Stomach (tissue), 9 donors: Measurements from ENCODE around the gene TNRC6B. TPM values are rescaled to one million over a fixed set of nuclear protein-coding genes. Genes with fewer than 3 reads are reported as not detected.

Experiments
- DNase-seq, 2 donors: peaks; one replicate each; pipeline versions ENCODE4 v3.0.0 to v3.0.0-alpha.2; 2013 to 2019
- H3K27ac ChIP-seq, 5 donors: fragments of 200-600 bp in 4 of 5; sonication (generic) in 4 of 5; one replicate each; pipeline ENCODE4 v1.5.1; 2013 to 2019; ENCODE audit warnings: mild to moderate bottlenecking in 1 of 5, moderate library complexity in 1 of 5
- H3K27me3 ChIP-seq, 3 donors: fragments of 200-600 bp; sonication (generic); one replicate each; pipeline ENCODE4 v1.5.1; 2017 to 2019; ENCODE audit warnings: mixed run types in 1 of 3
- H3K36me3 ChIP-seq, 4 donors: fragments of 200-600 bp; sonication (generic); 1 replicate in 3 of 4; 2 replicates in 1 of 4; pipeline ENCODE4 v1.5.1; 2016 to 2019
- H3K4me1 ChIP-seq, 4 donors: fragments of 200-600 bp; sonication (generic); one replicate each; pipeline ENCODE4 v1.5.1; 2016 to 2019
- H3K4me3 ChIP-seq, 4 donors: fragments of 200-600 bp; sonication (generic) in 3 of 4; one replicate each; pipeline ENCODE4 v1.5.1; 2016 to 2019; ENCODE audit warnings: mild to moderate bottlenecking in 1 of 4
- H3K9me3 ChIP-seq, 4 donors: fragments of 200-600 bp; sonication (generic); one replicate each; pipeline ENCODE4 v1.5.1; 2016 to 2019
- EP300 ChIP-seq: sonication (generic); formaldehyde crosslinking; IDR thresholded peaks from one replicate; pipeline ENCODE4 v1.6.1; 2017; ENCODE audit warnings: antibody characterized with exemption
- POLR2A ChIP-seq, 4 donors: fragments of 450-650 bp; IDR thresholded peaks; one replicate each; pipeline ENCODE4 v1.6.1; 2016; ENCODE audit warnings: antibody characterized with exemption in 4 of 4, control low read depth in 2 of 4, mild to moderate bottlenecking in 1 of 4, moderate library complexity in 1 of 4
- POLR2AphosphoS5 ChIP-seq, 3 donors: sonication (generic); formaldehyde crosslinking; IDR thresholded peaks; one replicate each; pipeline ENCODE4 v1.6.1; 2016; ENCODE audit warnings: antibody characterized with exemption in 3 of 3
- WGBS, 5 donors: extraction: QIAGEN DNeasy Blood & Tissue Kit in 3 of 5; methylation state at CpG; one replicate each; pipeline versions ENCODE4 v1.1.5 to v1.1.7; 2013 to 2018; 5-methylcytosine and 5-hydroxymethylcytosine counted together
- intact Hi-C: fragments of 100-400 bp; cut with DNase I; formaldehyde crosslinking; loops from one replicate; pipeline ENCODE4 v1.15.1; 2023; ENCODE audit warnings: low total_unique reads
- polyA plus RNA-seq, 3 donors: library from polyadenylated mRNA; stranded (reverse); fragments of 200-250 nt; gene quantifications; one replicate each; pipeline ENCODE4 v1.2.3, GENCODE V29; 2013
- total RNA-seq, 5 donors: library from RNA; depleted of rRNA; stranded (reverse); fragments of >200 nt; gene quantifications; one replicate each; pipeline versions ENCODE4 v1.1.0 to v1.2.3, GENCODE V29; 2014 to 2016
- TF ChIP-seq, protein P1 (sequence below), 7 experiments: fragments of 450-650 bp in 4 of 7; fragments of 200-600 bp in 3 of 7; sonication (generic) in 3 of 7; IDR thresholded peaks; one replicate each; pipeline ENCODE4 v1.5.1; 2016 to 2019; ENCODE audit warnings: antibody characterized with exemption in 7 of 7, control low read depth in 2 of 7, mild to moderate bottlenecking in 1 of 7
- donor health status: healthy with polysubstance abuse.
- donor health status: Bipolar disorder and iron deficiency.
- donor health status: healthy.

The TNRC6B gene
- total and polyA plus RNA-seq, 8 donors = 0.88 to 316 (median 18.0) TPM

DNA sequence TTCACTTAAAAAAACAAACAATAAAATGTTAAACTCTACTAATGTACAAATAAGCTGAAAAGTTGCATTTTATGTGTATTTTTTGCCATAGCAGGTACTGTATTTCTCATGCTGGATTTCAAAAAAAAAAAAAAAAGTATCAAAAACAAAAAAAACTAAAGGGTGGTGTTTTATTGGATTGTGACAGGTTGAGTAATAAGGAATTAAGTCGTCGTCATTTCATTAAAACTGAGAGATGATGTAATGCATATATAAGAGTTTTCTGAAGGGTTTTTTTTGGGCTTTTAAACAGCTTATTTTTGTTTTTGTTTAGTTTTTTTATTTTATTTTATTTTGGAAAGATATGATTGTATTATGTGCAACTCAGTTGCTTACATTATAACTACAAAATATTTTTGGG, 157.6 kb downstream of the TNRC6B start:
- no peak for DNase-seq
- WGBS, 5 donors = 53 to 69% (median 59%) methylated on average over 2 of the region's 2 CpGs
- Histone ChIP-seq H3K4me1 (peaks cover 0 to 11% (median 3%) of the 10 kb centered on the region in 4 donors), H3K4me3 (no peak overlapping the region), H3K36me3 (peaks cover 0 to 32% (median 22%) of the 10 kb centered on the region in 4 donors), H3K27ac (no peak overlapping the region), H3K27me3 (no peaks in the 10 kb centered on the region), H3K9me3 (no peaks in the 10 kb centered on the region)
- TF ChIP-seq, protein P1, sequence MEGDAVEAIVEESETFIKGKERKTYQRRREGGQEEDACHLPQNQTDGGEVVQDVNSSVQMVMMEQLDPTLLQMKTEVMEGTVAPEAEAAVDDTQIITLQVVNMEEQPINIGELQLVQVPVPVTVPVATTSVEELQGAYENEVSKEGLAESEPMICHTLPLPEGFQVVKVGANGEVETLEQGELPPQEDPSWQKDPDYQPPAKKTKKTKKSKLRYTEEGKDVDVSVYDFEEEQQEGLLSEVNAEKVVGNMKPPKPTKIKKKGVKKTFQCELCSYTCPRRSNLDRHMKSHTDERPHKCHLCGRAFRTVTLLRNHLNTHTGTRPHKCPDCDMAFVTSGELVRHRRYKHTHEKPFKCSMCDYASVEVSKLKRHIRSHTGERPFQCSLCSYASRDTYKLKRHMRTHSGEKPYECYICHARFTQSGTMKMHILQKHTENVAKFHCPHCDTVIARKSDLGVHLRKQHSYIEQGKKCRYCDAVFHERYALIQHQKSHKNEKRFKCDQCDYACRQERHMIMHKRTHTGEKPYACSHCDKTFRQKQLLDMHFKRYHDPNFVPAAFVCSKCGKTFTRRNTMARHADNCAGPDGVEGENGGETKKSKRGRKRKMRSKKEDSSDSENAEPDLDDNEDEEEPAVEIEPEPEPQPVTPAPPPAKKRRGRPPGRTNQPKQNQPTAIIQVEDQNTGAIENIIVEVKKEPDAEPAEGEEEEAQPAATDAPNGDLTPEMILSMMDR (IDR thresholded peaks at IDR 0.05) = no peak
- no peak for TF ChIP-seq POLR2A (IDR thresholded peaks at IDR 0.05)
- TF ChIP-seq POLR2AphosphoS5 (IDR thresholded peaks at IDR 0.05) = no peak
- TF ChIP-seq EP300 = no peak
- intact Hi-C loops = no loop called here

DNA sequence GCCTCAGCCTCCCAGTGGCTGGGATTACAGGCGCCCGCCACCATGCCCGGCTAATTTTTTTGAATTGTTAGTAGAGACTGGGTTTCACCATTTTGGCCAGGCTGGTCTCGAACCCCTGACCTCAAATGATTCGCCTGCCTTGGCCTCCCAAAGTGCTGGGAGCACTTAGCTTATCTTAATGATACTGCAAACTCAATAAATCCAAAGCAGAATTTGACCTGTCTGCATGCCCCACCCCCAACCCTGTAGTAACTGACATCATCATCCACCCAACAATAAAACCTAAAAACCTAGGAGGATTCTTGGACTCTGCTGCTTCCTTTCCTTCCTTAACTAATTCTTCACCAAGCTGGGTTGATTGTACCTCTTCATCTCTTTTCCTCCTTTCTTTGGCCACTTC, 162.3 kb downstream of the TNRC6B start:
- Histone ChIP-seq H3K27me3 (no peaks in the 10 kb centered on the region), H3K4me1 (peaks cover 0 to 10% (median 1%) of the 10 kb centered on the region in 4 donors), H3K36me3 (peaks cover 0 to 7% (median 0%) of the 10 kb centered on the region in 4 donors), H3K27ac (no peak overlapping the region), H3K4me3 (no peak overlapping the region), H3K9me3 (no peaks in the 10 kb centered on the region)
- WGBS, 5 donors = 80 to 88% (median 85%) methylated on average over 5 of the region's 5 CpGs
- TF ChIP-seq POLR2AphosphoS5 (IDR thresholded peaks at IDR 0.05) (no peak), POLR2A (IDR thresholded peaks at IDR 0.05) (no peak), EP300 (no peak)
- TF ChIP-seq, protein P1 (IDR thresholded peaks at IDR 0.05) = no peak
- DNase-seq = no peak
- intact Hi-C loops = no loop called here

DNA sequence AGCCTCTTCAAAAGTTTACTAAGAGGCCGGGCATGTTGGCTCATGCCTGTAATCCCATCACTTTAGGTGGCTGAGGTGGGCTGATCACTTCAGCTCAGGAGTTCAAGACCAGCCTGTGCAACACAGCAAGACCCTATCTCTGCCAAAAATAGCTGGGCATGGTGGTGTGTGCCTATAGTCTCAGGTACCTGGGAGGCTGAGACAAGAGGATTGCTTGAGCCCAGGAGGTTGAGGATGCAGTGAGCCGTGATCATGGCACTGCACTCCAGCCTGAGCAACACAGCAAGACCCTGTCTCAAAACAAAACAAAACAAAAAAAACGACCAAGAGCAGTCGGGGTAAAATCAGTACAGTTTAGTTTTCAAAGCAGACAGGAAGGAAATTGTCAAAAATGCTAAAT, 163.9 kb downstream of the TNRC6B start:
- peaks cover 0 to 7% (median 0%) of the 10 kb centered on the region in 4 donors for H3K36me3 ChIP-seq
- intact Hi-C loops = no loop called here

DNA sequence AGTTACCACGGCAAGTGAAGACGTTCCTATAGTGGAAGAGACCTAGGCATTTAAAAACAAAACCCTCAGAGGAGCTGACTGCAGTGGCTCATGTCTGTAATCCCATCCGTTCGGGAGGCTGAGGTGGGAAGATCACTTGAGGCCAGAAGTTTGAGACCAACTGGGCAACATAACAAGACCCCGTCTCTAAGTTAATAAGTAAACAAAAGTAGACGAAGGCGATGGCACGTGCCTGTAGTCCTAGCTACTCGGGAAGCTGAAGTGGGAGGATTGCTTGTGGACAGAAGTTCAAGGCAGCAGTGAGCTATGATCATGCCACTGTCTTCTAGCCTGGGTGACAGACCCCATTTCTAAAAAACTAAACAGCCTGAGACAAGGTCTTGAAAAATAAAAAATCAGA, 164.8 kb downstream of the TNRC6B start:
- H3K27ac ChIP-seq = no peak overlapping the region
- no peaks in the 10 kb centered on the region for H3K9me3 ChIP-seq
- TF ChIP-seq EP300 = no peak
- TF ChIP-seq, protein P1 (IDR thresholded peaks at IDR 0.05) = no peak
- TF ChIP-seq POLR2AphosphoS5 (IDR thresholded peaks at IDR 0.05) = no peak
- TF ChIP-seq POLR2A (IDR thresholded peaks at IDR 0.05) = no peak
- peaks cover 1 to 19% (median 17%) of the 10 kb centered on the region in 4 donors for H3K4me1 ChIP-seq
- WGBS, 5 donors = 27 to 40% (median 39%) methylated on average over 9 of the region's 9 CpGs
- no peak overlapping the region for H3K4me3 ChIP-seq
- H3K27me3 ChIP-seq = no peaks in the 10 kb centered on the region
- DNase-seq = no peak
- intact Hi-C loops = no loop called here
- H3K36me3 ChIP-seq = peaks cover 0 to 6% (median 0%) of the 10 kb centered on the region in 4 donors

More for the DNA sequence above, 163.9 kb downstream of the TNRC6B start:
- Histone ChIP-seq H3K27ac (no peak overlapping the region), H3K4me1 (peaks cover 0 to 11% (median 10%) of the 10 kb centered on the region in 4 donors), H3K9me3 (no peaks in the 10 kb centered on the region), H3K4me3 (no peak overlapping the region), H3K27me3 (no peaks in the 10 kb centered on the region)
- 46 to 63% (median 52%) methylated on average over 4 of the region's 4 CpGs for WGBS, 5 donors
- TF ChIP-seq EP300 (no peak), POLR2A (IDR thresholded peaks at IDR 0.05) (no peak), POLR2AphosphoS5 (IDR thresholded peaks at IDR 0.05) (no peak)
- TF ChIP-seq, protein P1 (IDR thresholded peaks at IDR 0.05) = no peak
- no peak for DNase-seq
